Dermis blood vessel endothelial cell (primary cell): ENCODE measurements around the gene HTRA3. TPM values are rescaled to one million over a fixed set of nuclear protein-coding genes. Genes with fewer than 3 reads are reported as not detected.
"Not testable (repeated sequence)": the region's sequence is repeated elsewhere in the genome, so short reads cannot be mapped to it uniquely, and the experiment has no call there.

Experiments
- DNase-seq: peaks from one replicate; pipeline ENCODE4 v3.0.0; 2010
- total RNA-seq: library from RNA; depleted of rRNA; stranded (reverse); fragments of >200 nt; gene quantifications from 2 replicates; pipeline ENCODE4 v1.2.3, GENCODE V29; 2014

Gene HTRA3
- total RNA-seq, 1 donor from 2014 or later = 3.6 TPM

DNA sequence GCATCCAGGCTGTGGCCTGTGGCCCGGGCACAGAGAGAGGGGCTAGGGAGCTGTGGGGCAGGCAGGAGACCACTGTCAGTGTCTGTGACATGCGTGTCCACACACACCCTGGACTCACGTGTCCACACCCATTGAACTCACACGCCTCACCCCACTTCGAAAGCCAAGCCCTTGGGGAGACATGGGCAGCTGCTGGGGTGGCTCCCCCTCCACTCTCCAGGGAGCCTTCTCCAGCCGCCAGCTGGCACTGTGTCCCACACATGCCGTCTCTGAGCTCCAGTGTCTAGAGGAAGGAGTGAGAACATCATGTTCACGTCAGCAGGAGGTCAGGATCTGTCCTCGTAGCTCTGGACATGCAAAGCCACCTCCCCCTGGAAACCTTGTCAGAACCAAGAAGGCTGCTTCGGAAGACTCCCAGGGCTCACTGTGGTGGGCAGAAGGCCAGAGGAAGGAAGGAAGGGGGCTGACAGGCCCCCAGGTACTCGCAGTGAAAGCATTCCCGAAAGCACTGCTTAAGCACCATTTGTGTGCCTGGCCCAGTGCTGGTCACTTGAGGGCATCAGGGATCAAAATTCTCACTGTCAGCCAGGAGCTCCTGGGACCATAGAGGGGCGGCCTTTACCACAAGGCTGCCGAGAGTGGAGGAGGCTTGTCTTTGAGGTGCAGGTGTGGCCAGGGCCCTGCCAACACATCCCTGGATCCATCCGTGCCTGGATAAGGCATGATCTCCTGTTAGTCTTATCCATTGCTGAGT, 61.4 kb downstream of the HTRA3 start:
- peak; percentile 62 for DNase-seq

DNA sequence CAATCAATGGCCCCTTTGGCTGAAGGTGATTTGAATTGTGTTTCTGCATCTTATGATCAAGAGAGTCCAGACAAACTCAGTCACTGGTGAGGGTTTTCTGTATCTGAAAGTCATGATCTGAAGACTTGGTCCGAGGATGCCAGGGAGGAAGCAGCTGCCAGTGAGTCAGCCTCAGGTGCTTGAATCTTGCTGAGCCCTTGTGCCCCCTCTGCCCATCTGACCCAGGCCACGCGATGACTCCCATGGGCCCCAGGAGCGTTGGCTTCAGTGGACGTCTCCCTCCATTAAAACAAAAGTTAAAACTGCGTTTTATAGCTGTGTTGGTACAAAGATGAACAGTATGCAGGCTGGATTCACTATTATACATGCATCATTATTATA, 62.0 kb downstream of the HTRA3 start:
- DNase-seq = peak; percentile 77

DNA sequence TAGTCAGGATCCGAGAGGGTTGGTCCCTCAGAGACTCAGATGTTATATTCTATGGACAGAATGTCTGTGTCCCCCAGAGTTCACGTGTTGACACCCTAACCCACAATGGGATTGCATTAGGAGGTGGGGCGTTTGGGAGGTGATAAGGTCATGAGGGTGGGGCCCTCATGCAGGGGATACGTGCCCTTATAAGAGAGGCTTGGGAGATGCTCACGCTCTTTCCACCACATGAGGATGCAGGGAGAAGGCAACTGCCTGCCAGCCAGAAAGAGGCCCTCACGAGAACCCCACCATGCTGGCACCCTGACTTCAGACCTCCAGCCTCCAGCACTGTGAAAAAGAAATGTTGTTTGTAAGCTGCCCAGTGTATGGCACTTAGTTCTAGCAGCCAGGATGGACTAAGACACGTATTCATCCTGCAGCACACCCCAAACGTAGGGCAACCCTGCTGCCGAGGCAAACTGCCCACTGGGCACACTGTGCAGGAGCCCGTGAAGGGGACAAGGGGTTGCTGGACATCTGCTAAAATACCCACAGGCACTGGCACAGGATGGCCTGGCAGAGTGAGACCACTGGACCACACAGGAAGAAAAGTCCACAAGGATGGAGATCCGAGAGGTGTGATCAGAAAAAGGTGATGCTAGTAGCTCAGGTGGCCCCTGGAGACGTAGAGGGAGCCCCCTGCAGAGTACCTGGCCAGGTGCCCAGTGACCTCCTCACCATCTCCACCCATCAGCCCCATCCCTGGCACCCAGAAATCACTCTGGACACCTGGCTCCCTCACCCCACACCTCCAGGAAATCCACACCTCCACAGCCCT, 62.7 kb downstream of the HTRA3 start:
- DNase-seq = no peak

DNA sequence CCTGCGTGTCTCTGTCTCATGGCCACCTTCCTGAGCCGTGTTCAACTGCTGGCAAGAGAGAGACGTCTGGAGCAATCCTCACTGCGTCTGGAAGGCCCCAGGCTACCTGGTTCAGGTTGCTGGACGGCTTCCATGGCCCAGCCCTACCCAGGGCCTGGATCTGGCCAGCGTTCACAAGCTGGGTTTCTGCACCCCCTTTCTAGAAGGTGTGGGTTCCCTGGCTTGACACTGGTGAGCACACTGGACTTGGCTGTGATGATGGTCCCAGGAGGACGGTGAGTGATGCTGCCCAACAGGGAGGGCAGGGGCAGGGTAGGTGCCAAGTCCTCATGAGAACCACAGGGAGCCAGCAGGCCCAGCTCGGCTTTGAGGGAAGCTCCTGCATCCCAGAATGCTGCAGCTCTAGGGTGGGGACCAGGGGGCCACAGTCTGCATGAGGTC, 63.4 kb downstream of the HTRA3 start:
- DNase-seq = no peak

DNA sequence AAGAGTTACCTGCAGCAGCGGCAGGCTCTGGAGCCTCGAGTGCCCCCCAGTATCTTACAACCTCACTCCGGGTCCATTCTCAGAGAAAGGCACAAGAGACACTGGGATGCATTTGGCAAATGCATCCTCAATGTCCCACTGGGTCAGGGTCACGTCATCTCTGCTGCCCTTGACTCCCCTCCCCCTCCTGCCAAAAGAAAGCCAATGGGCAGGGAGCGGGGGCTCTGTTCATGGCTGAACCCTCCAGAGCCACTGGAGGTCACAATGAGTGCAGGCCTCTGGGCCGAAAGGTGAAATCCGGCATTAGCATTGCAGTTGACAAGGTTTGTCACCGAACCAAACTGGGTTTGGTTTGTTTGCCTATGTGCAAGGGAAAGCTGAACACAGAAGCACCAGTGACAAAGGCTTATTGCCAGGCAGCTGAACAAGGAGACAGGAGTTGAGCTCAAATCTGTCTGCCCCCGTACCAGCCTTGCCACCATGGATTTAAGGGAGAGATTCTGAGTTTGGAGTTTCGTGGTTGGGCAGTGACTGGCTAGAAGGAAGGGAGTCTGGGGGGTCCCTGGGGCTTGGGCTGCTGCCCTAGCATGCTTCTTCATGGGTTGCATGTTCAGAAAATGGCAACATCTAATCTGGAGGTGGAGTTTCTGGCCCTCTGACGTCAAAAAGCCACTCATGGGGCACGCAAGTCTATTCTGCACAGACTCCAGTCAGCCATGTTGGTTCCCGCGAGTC, 64.3 kb downstream of the HTRA3 start:
- no peak for DNase-seq

DNA sequence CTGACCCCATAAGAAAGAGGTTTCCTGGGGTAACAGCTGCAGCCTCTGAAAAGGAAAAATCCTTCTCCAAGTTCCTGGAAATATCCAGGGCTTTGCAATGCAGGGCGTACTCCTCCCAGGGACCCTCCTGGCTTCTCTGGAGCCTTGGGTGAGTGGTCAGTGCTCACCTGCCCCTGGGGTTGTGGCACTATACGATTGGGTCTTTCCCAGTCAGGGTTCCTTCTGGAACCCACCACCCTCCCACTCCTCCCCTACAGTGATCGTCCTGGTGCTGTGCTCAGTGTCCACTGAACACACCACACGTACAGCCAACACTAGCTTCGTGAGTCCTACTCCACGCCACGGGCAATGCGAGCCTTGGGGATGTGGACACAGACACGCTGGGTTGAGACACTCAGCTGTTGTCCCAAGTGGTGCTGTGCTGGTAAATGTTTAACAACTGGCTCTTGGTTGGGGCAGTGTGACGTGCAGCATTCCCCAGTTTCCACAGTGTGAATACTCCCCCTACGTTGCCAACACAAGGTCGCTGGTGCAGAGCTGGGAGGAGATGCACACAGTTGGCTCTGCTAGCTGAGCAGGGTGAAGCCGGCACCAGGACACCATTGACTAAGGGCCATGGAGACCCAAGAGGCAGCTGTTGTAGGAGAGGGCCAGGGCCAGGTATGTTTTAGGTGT, 65.4 kb downstream of the HTRA3 start:
- no peak for DNase-seq

DNA sequence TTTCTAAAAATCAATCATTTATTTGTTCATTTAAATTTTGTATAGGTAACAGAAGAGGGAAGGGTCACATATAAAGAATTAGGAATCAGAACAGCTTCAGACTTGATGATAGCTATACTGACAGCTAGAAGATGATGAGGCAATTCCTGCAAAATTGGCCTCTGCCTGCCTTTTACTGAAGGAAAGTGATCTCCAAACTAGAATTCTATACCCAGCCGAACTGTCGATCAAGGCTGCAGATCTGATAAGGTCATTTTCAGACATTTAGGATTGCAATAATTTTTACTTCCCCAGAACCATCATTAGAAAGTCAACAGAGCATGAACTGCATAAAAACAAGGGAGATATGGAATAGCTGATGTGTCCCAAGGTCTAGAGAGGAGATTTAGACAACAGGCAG, 66.3 kb downstream of the HTRA3 start:
- no peak for DNase-seq

DNA sequence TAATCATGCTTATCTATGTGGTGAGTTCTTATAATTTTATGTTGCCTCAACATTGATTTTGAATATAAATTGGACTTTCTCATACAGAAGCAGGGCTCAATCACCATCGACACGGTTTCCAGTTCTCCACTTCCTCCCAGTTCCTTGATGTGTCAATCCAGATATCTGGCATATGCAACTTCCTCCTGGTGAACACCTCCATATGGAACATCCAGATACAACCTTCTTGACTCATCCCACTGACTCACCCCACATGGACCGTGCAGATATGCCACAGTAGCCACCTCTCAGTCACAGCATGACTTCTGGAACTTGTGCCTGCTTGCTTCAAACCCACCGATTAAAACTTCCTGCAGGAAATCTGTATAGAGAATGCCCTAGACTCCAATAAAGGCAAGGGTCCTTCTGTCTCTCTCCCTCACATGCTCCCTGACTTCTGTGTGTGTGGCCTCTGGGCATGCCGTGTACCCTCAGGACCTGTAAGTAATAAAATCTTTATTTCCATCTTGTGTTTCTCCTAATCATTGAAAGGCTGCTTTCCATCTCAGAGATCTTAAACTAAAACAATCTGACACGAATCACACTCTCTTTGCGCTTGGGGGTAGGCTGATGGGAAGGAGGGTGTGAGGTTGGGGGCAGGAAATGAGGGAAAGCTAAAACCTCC, 67.0 kb downstream of the HTRA3 start:
- DNase-seq = peak; percentile 45

DNA sequence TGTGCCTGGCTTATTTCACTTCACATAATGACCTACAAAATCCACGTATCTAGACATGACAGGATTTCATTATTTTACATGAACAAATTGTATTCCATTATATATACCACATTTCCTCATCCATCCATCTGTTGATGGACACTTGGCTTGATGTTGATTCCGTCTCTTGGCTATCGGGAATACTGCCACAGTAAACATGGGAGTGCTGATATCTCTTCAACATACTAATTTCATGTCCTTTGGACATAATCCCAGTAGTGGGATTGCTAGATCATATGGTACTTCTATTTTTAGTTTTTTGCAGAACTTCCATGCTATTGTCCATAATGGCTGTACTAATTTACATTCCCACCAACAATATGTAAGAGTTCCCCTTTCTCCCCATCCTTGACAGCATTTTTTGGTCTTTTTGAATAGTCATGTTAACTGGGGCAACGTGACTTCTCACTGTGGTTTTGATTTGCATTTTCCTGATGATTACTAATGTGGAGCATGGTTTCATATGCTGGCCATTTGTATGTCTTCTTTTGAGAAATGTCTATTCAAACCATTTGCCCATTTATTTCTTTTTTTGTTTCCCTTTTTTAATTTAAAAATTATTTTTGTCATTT, 68.9 kb downstream of the HTRA3 start:
- no peak for DNase-seq

DNA sequence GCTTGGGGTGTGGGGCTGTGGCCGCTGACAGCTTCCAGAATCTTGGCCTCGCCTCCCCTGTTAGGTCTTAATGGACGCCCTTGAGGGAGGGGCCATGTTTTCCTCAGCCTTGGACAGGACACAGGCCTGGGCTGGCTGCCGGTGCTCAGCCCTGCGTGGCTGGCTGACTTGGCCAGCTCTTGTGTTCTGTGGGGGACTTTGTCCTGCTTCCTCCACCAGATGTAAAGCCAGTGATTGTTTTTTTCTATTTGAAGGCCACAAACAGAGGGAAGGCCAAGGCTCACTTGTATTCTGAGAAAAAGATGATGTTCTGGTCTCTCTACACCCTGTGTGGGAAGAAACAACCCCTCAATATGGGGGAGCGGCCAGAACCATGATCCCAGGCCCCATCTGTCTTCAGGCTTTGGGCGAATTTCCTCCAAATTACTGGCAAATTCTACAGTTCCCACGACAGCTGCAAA, 71.3 kb downstream of the HTRA3 start:
- no peak for DNase-seq

DNA sequence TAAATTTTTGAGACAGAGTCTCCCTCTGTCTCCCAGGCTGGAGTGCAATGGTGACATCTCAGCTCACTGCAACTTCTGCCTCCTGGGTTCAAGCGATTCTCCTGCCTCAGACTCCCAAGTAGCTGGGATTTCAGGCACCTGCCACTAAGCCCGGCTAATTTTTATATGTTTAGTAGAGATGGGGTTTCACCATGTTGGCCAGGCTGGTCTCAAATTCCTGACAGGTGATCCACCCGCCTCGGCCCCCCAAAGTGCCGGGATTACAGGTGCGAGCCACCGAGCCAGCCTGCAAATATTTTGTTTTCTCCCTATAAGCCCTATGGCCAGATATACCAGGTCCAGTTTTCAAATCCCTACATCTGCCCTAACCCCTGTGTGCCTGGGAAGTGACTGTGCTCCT, 71.7 kb downstream of the HTRA3 start:
- not testable (repeated sequence) for DNase-seq

DNA sequence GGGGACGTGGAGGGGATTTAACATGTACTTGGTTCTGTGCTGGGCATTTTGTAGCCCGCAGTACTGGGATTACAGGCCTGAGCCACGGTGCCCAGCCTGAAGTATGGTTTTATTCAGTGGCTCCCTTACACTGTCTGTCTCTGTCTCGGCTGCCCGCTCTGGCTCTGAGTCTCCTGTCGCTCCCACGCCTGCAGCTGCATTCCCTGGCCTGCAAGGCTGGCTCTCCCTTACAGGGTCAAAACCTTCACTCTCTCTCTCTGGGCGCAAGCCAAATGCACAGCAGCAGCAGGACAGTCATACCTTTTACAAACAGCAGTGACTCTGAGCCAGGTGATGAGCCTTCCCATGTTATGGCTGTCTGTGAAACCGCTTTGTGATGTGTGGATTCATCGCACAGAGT, 72.1 kb downstream of the HTRA3 start:
- DNase-seq = no peak

DNA sequence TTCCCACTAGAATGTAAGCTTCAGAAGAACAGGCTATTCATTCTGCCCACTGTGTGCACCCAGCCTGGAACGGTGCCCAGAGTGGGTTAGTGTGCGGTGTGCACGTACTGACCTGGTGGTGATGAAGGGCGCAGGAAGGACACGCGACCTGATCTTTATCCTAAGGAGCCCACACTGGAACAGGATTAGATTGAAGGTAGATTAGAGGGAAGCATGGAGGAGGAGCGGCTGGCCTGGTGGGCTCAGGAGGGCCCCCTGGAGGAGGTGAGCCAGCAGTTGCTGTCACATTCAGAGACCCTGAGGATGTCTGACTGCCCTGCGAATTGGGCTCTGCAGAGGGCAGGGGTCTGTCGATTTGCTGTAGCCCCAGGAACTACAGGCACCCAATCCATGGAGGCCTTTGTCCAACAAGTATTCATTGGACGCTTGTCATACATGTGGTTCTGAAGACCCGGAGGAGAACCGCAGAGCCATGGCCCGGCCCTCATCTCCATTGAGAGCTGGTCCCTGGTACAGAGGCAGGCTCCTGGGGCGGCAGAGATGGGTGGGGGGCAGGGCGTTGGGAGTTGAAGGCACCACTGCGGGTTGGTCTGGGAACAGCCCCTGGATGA, 73.2 kb downstream of the HTRA3 start:
- peak; percentile 17 for DNase-seq

DNA sequence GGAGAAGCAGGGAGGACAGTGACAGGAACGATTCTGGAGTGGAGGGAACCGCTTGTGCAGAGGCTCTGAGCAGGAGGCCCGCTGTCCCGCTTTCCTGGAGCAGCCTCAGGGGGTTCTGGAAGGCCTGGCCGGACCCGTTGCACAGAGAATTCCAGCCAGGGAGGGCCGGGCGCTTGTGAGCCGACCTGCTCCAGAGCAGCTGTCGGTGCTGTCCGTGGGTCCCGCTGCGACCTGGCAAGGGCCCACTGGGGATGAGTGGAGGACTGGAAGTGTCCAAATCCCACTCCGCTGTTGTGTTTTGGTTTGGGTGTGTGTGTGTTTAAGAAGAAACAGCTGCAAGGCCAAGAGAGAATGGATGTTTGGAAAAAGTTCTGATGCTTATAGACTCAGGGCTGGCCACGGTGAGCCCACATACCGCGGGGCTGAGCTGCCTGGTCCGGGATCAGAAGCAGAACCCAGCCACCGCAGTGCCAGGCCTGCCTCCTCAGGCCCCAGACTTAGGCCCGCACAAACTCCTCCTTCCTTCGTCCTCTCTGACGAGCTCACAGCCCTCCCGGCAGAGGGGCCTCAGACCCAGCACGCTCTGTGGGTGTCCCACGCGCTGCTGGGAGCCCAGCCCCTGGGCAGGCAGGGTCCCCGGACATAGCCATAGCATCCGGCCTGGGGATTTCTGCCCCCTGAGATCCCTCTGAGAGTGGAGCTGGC, 73.9 kb downstream of the HTRA3 start:
- no peak for DNase-seq

DNA sequence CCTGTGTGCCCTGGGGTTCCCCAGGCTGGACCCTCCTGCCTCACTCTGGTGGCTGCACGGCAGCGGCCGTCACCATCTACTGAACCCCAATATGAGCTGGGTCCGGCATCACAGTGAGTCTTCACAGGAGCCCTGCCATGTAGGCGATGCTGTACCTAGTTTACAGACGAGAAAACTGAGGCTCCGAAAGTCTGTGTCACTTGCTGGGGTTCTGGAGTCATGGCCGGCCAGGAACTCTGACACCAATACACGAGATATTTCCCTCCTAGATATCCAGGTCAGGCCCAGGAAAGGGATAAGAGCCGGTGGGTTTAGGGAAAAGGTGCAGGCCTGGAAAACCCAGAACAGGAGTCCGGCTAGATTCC, 74.4 kb downstream of the HTRA3 start:
- DNase-seq = no peak

DNA sequence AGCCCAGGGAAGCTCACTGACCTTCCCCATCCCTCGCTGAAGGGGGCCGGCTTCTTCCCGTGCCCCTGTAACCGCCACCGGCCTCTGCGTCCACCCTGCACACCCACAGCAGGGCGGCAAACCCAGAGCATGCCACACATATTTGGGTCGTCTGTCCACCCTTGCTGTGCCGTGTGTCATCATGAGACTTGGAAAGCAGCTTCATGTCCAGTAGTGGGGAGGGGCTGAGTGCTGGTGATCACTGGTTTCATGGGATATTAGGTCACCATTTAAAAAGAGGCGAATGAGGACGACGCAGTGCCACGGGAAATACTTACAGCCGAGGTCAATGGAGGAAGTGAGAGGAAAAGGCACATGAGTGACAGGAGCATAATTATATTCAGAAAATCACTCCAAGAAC, 74.8 kb downstream of the HTRA3 start:
- peak; percentile 32 for DNase-seq

DNA sequence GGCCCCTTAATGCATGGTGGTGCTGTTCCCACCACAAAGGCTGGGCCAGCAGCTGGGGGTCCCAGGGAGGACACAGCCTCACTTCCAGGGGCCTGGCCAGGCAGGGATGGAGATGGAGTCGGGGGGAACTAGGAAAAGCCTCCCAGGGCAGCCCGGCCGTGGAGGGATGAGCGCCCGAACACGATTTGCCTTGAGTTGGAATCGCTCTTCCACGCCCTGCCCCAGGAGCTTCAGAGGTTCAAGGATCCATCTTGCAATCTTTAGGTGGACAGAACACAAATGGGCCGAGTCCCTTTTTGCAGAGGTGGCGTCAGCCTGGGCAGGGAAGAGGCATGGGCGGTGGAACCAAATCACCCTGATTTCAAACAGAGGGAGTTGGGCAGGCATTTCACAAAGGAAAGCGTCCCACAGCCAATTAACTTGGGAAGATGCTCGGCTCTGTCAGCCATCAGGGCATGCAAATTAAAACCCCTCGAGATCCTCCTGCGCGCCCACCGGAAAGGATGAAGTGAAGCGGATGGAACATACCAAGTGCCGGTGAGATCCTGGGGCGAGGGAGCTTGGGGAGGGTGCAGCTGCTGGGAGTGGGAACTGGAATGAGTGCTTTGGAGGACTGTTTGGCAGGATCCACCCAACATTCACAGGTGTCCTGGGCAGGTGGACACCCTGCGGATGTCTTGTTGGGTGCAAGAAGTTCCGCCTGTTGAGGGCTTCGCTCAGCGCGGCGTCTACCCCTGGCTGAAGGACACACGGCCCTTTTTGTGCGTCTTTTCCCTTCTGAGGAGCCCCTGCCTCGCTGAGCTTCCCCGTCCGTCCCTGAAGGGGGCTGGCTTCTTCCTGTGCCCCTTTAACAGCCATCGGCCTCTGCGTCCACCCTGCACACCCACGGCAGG, 75.7 kb downstream of the HTRA3 start:
- no peak for DNase-seq

DNA sequence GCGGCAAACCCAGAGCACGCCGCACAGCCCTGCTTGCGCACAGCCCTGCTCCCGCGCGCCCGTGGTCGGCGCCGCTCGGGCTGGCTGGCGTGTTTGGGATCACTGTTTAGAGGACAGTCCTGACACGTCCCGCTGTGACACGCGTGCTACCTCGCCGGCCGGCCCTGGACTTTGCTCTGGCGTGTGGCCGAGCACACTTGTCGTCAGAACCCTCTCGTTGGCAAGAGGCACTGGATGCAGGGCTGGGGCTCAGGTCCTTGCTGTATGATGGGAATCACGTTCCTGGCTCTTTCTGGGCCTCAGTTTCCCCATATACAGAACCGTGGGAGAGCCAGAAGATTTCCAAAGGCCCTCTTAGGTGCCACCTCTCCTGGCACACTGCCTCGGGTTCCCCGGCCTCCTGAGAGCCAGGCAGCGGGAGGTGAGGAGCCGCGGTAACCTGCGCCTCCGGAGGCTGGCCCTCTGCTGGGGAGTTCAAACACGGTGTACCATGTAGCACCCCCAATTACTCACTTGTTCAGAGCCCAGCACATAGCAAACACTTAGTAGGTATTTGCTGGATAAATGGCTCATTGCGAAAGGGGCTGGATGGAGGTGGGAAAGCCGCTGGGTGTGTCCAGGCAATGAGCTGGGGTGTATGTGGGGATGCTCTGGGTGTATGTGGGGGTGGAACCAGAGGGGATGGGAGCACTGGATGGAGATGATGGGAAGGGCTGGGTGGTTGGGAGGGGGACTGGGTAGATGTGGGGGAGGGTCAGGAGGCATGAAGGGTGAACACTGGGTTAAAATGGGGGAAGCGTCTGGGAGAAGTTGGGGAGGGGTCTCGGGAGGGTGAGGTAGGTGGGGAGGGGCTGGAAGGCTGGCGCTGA, 76.6 kb downstream of the HTRA3 start:
- no peak for DNase-seq
